Measurements from ENCODE around the gene CDIPT. TPM values are rescaled to one million over a fixed set of nuclear protein-coding genes. Genes with fewer than 3 reads are reported as not detected.
A peak's percentile ranks its signal among the peaks of the same experiment; 100 is the strongest.

The CDIPT gene
- total and polyA plus RNA-seq, 2 of the 13 experiments (the other 11 are each of a cell fraction or from before 2014, with no cell fraction given), result 54.9 to 97.5 TPM

DNA sequence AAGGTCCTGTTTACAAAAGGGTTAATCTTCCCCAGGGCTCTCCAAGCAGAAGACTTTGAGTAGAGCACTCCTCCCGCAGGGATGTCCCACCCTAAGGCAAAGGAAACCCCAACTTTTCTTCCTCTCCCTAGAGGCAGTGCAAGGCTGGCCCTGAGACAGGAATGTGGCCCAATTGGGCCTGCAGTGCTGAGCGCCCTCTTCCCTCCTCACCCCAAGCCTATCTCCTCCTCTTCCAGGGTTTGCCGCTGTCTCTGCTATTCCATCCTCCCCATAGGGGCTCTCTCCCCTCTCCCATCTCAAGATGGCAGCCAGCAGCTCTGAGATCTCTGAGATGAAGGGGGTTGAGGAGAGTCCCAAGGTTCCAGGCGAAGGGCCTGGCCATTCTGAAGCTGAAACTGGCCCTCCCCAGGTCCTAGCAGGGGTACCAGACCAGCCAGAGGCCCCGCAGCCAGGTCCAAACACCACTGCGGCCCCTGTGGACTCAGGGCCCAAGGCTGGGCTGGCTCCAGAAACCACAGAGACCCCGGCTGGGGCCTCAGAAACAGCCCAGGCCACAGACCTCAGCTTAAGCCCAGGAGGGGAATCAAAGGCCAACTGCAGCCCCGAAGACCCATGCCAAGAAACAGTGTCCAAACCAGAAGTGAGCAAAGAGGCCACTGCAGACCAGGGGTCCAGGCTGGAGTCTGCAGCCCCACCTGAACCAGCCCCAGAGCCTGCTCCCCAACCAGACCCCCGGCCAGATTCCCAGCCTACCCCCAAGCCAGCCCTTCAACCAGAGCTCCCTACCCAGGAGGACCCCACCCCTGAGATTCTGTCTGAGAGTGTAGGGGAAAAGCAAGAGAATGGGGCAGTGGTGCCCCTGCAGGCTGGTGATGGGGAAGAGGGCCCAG is 50.0 kb downstream of the CDIPT start:
- peaks cover 0 to 12% of the 10 kb centered on the region in 2 experiments; a peak in 2 of 5 replicates for H3K27me3 ChIP-seq (ENCODE audit: control insufficient read depth in 1 of 2, insufficient read depth in 2 of 2, low read length in 2 of 2)
- no peak overlapping the region for H3K27ac ChIP-seq (ENCODE audit: extremely low read length, insufficient read depth, low read length)
- H3K9ac ChIP-seq (ENCODE audit: insufficient read depth, low read depth, low read length), result peak overlapping the region; percentile 42
- POLR2A ChIA-PET, result interaction anchor here (0.7 to 4.3 kb wide), 9 partner anchors 8 to 252 kb away, joined by 3 to 16 read pairs (median 4); partner anchors contain the start of genes ALDOA, KIF22 and QPRT
- 21% methylated on average over 9 of the region's 9 CpGs for WGBS (ENCODE audit: low lambda C conversion rate)
- no peak for FAIRE-seq
- no peak for DNase-seq (ENCODE audit: low spot score)
- no peak overlapping the region for H2AFZ ChIP-seq (ENCODE audit: low read length)
- peak overlapping the region; percentile 52 to 75 (median 64) for H3K4me3 ChIP-seq (replicated peaks in 1 of 3; ENCODE audit: insufficient read depth in 1 of 3, low read depth in 2 of 3, low read length in 3 of 3)
- intact Hi-C loops (cut with micrococcal nuclease; ENCODE audit: unreplicated experiment), result no loop called here
- H4K20me1 ChIP-seq (ENCODE audit: insufficient read depth, low read length), result peaks cover 18% of the 10 kb centered on the region; the same call in 1 of the 2 replicates
- H3K4me1 ChIP-seq (ENCODE audit: insufficient read depth, low read length), result peaks cover 80% of the 10 kb centered on the region
- H3K79me2 ChIP-seq (ENCODE audit: insufficient read depth, low read length), result peaks cover 24% of the 10 kb centered on the region
- no TSS peak for BruUV-seq (replicated peaks)
- H3K9me3 ChIP-seq (ENCODE audit: low read length), result no peaks in the 10 kb centered on the region
- CTCF ChIA-PET (ENCODE audit: low intra/inter-chr PET ratio, low total read pairs), result no interaction called here
- in situ Hi-C loops (cut with HindIII; ENCODE audit: extremely low pct_ligation_motif_present, low pct_unique_long_range_greater_than_20kb), result loop anchor here (25.0 kb wide), 1 partner anchor 849 kb away; the partner anchor contains the start of genes FBRS and PRR14
- no peak for ATAC-seq
- H3K36me3 ChIP-seq (replicated peaks in 1 of 2; ENCODE audit: control insufficient read depth in 1 of 2, insufficient read depth in 2 of 2, low read length in 2 of 2), result peaks cover 6 to 26% of the 10 kb centered on the region in 2 experiments
- H3K4me2 ChIP-seq (ENCODE audit: low read depth, low read length), result peak overlapping the region; percentile 95
- TF ChIP-seq HDAC2 (CRISPR knock-in tag; IDR thresholded peaks at IDR 0.05), result no peak
- TF ChIP-seq MIER2 (CRISPR knock-in tag; IDR thresholded peaks at IDR 0.05), result no peak
- no peak for TF ChIP-seq NCOA2 (CRISPR knock-in tag; IDR thresholded peaks at IDR 0.05)
- no peak for TF ChIP-seq ZNF10 (CRISPR knock-in tag; IDR thresholded peaks at IDR 0.05; ENCODE audit: borderline replicate concordance, low read depth)
- no peak for TF ChIP-seq SP140L (CRISPR knock-in tag; IDR thresholded peaks at IDR 0.05; ENCODE audit: borderline replicate concordance)
- TF ChIP-seq ZNF614 (CRISPR knock-in tag; IDR thresholded peaks at IDR 0.05; ENCODE audit: borderline replicate concordance), result no peak
- TF ChIP-seq ELF3 (CRISPR knock-in tag; IDR thresholded peaks at IDR 0.05), result no peak
- no peak for TF ChIP-seq KDM1A (CRISPR knock-in tag; IDR thresholded peaks at IDR 0.05)
- no peak for TF ChIP-seq ZNF577 (CRISPR knock-in tag; IDR thresholded peaks at IDR 0.05; ENCODE audit: borderline replicate concordance, low read depth)
- TF ChIP-seq PHF8 (CRISPR knock-in tag; IDR thresholded peaks at IDR 0.05), result no peak
- TF ChIP-seq NRL (CRISPR knock-in tag; IDR thresholded peaks at IDR 0.05; ENCODE audit: borderline replicate concordance), result 0 out of 2 replicates have a peak, but pooled peaks have one; percentile 4
- no peak for TF ChIP-seq ZFP90 (CRISPR knock-in tag; IDR thresholded peaks at IDR 0.05; ENCODE audit: borderline replicate concordance)
- no peak for TF ChIP-seq SP2 (CRISPR knock-in tag; IDR thresholded peaks at IDR 0.05)
- TF ChIP-seq ZNF441 (CRISPR knock-in tag; IDR thresholded peaks at IDR 0.05; ENCODE audit: borderline replicate concordance), result no peak
- no peak for TF ChIP-seq NCOR1 (IDR thresholded peaks at IDR 0.05; ENCODE audit: borderline replicate concordance, low read length)
- TF ChIP-seq ATAD3A (CRISPR knock-in tag; IDR thresholded peaks at IDR 0.05), result no peak
- TF ChIP-seq ZNF160 (CRISPR knock-in tag; IDR thresholded peaks at IDR 0.05), result no peak
- no peak for TF ChIP-seq ZNF326 (CRISPR knock-in tag; IDR thresholded peaks at IDR 0.05; ENCODE audit: borderline replicate concordance)
- TF ChIP-seq MBNL3 (CRISPR knock-in tag; conservative IDR thresholded peaks at IDR 0.05), result no peak
- no peak for TF ChIP-seq ZNF451 (CRISPR knock-in tag; IDR thresholded peaks at IDR 0.05)
- 0 out of 2 replicates have a peak, but pooled peaks have one; percentile 23 for TF ChIP-seq ZNF703 (CRISPR knock-in tag; IDR thresholded peaks at IDR 0.05; ENCODE audit: borderline replicate concordance)
- TF ChIP-seq ZNF761 (CRISPR knock-in tag; conservative IDR thresholded peaks at IDR 0.05), result no peak
- peak; percentile 21; the same call in 1 of the 2 replicates for TF ChIP-seq NFE2 (CRISPR knock-in tag; IDR thresholded peaks at IDR 0.05)
- no peak for TF ChIP-seq ZNF205 (CRISPR knock-in tag; IDR thresholded peaks at IDR 0.05)
